GM21447 (cell line): ENCODE data around the gene ARMC8.

Source experiments
- ATAC-seq: cut with Tn5 transposase; IDR thresholded peaks from one replicate; pipeline ENCODE4 v1.9.1; 2021; ENCODE audit not compliant: unreplicated experiment

Gene ARMC8

DNA sequence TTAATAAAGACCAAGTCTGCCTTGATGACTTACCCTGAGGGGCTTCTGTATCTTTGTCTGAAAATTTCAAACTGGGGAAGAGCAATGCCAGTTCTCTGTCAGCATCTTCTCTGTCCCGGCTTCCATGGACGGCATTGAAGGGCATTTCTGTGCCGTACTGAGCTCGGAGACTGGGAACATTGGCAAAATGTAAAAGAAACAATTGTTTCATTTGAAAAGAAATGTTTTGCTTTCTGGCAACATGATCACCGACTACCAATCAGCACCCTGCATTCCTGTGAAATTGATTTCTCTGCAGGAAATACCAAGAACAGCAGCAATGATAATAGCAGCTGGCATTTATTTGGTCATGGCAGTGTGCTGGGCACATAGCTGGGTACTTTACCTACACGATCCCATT lies 116.4 kb downstream of the ARMC8 start:
- no peak for ATAC-seq

DNA sequence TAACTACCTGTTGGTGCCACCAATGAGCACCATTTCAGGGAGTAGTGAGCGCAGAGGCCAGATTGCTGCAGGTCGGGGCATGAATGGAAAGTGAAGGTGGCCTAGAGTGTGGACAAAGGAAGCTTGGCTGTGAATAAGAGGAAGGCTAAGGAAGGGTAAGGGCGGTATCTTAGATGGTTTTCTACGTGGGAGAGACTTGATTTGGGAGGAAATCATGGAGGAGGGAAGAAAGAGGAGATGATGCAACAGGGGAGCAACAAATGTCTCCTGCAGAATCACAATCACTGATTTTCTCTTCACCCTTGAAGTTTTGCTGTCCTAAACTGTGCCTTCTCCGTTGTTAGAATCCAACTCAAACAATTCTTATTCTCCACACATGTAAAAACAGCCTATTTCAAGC lies 120.8 kb downstream of the ARMC8 start:
- ATAC-seq: no peak

GRCh38 chr3:138308783-138309182 lies 121.7 kb downstream of the ARMC8 start:
- ATAC-seq: no peak

GRCh38 chr3:138310494-138310893 lies 123.4 kb downstream of the ARMC8 start:
- no peak for ATAC-seq

DNA sequence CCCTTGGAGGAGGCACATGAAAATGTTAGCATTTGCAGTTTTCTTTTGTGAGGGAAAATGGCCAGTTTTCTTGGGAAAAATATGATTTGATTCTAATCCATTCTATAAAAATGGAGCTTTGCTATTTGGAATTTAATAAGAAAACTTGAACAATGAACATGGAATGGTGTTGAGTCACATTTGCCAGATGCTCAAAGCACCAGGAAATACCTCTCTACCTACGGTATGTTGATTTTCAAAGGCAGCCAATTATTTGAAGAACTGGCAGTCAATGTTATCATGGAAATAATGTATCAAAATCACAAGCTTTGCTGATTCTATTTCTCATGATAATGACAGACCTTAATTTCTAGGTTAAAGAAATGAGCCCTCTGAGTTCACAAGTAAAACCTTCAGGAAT lies 127.7 kb downstream of the ARMC8 start:
- no peak for ATAC-seq

DNA sequence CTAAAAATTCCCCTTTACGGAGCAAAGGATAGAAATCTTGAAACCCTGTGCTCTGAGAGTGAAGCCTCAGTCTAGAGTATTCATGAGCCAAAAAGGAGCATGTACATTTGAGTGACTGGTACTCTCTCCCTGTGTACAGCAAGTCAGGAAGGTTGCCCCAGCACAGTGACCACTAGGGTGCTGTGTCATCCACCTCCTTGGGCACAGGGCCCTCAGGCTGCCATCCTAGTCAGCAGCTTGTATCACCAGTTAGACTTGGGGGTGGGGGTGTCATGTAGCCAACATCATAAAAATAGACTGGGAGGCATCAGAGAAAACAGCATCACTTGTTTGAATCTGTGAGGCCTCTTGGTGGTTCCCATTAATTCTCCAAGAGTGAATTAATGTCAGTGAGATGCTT lies 130.6 kb downstream of the ARMC8 start:
- no peak for ATAC-seq

- no peak for ATAC-seq
These were observed 136.9 kb downstream of the ARMC8 start for GRCh38 chr3:138323971-138324370.

DNA sequence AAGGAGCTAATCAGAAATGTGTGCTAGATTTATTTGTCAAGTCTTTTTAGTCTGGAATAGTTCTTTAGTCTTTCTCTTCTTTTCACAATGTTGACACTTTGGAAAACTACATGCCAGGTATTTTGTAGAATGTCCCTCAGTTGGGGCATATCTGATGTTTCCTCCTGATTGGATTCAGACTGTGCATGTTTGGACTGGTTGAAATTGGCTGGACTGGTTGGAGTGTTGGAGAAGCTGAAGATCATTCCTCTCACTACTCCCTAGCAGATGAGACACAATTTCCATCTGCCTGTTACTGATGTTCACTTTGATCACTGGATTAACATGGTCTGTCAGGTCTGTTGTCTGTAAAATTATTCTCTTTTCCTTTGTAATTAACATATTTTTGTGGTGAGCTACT lies 138.9 kb downstream of the ARMC8 start:
- ATAC-seq: no peak

DNA sequence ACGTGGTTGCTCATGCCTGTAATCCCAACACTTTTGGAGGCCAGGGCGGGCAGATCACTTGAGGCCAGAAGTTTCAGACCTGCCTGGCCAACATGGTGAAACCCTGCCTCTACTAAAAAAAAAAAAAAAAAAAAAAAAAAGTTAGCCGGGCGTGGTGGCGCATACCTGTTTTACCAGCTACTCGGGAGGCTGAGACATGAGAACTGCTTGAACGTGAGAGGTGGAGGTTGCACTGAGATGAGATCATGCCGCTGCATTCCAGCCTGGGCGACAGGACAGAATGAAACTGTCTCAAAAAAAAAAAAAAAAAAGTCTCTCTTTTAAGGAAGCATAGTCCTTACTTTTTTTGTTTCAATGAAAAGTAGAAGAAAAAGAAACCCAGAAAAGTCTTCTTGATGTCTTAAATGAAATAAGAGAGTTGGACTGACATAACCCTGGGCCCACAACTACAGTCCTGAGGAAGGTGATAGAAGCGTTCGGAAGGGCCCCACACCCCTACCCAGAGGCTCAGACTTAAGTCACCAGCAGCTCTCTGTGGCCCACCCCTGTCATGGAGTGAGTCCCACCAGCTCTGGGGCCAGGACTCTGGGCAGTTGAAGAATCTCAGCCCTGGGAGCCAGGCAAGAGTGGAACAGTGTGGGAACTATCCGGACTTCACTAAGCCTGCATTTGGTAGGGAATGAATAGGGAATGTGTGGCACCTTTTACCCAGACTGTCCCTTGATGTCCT lies 139.9 kb downstream of the ARMC8 start:
- ATAC-seq: no peak

DNA sequence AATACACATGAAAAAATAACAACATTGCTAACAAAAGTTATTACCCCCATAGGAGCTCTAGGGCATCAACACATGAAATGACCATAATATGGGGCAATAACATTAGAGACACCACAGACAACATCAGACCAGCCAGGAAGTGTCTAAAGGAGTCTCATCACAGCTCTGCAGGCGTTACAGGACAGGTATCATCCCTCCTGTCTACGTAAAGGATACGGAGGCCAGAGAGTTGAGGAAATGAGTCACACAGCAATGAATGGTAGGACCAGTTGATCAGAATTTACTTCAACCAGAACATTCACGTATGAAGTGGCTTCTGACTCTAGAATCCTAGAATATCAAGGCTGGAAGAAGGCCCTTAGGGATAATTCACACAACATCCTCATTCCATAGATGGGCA lies 140.7 kb downstream of the ARMC8 start:
- no peak for ATAC-seq

DNA sequence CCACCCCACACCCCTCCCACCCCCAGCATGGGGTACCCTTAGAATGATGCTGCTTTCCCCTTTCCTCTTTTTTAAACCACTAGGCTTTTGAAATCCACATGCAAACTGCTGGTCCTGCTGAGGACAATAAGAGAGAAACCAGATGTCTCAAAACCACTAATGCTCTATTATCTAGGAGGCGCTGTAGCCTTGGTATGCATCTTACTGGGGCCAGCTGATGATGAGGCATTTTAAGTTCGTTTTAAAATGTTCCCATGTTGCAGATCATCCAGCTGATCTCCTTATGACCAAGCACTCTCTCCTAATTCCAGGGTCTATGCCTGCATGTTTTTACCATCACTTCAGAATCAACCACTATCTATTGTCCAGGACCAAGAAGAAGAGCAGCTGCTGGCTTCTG lies 141.2 kb downstream of the ARMC8 start:
- ATAC-seq: no peak

DNA sequence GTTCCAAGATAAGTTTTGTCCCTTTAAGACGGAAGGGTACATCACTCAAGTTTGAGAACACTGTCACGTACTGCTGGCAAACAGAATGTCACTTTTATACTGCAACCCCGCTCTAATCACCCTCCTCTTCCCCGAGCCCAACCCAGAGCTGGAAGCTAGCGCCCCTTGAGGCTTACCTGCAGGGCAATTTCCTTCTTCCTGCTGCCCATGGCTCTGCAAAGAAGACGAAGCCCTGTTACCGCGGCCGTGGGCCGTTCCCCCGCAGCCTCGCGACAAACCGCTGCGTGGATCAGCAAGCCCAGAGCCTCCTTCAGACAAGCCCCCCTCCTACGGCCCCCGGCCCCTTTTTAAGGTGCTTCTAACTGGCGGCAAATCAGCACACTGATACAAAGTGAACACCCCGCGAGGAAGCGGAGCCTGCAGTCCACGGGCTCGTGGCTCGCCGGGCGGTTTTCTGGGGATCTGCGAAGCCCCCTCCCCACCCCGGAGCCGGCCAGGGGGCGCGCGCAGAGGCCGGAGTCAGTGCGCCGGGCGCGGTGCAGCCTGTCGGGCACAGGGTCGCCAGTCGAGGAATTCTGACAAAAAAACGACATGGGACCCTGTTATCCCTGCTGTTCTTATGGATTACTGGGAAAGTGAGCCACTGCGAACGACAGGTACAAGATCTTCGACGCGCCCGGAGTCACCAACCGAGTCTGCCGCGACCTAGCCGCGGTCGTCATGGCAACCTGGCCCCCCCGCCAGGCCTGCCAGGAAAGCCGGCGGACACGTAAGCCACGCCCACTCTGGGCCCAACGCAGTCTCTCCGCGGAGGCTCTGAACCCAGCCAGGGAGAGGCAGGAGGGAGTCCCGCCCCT lies 142.3 kb downstream of the ARMC8 start, which contains the start of gene NME9:
NME9 (minus strand) TSS at position 725 of the 857 bp plus-strand sequence; CDS start at position 209, 516 bp downstream.
- ATAC-seq: peak; percentile 86

- ATAC-seq: no peak
These were observed 142.8 kb downstream of the ARMC8 start for GRCh38 chr3:138329984-138330293.

DNA sequence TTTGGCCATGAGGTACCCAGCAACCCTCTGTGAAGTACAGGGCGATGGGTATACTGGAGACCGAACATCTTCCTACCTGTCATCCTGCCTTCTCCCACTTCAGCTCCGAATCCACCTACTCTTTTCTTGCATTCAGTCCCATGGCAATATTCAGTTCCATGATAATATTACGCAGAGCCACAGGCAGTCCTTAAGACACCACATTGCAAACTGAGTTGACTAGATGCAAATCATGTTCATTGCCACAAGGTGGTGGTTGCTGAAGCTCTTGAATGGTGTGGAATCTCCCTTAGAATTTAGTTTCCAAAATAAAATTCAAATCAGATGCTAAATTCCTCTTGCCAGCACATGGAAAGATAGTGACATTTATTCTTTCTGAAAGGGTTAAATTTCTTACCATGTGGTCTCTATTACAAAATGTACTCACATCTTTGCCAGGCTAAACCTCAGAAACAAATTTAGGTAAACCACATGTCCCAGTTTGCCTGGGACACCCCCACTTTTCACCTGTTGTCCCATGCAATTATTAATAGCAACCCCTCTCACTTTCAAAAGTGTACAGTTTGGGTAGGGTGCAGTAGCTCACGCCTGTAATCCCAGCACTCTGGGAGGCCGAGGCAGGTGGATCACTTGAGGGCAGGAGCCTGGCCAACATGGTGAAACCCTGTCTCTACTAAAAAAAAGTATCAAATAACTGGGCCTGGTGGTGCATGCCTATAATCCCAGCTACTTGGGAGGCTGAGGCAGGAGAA lies 144.2 kb downstream of the ARMC8 start:
- ATAC-seq: no peak

- ATAC-seq: no peak
These were observed 145.5 kb downstream of the ARMC8 start for GRCh38 chr3:138332472-138333073.

DNA sequence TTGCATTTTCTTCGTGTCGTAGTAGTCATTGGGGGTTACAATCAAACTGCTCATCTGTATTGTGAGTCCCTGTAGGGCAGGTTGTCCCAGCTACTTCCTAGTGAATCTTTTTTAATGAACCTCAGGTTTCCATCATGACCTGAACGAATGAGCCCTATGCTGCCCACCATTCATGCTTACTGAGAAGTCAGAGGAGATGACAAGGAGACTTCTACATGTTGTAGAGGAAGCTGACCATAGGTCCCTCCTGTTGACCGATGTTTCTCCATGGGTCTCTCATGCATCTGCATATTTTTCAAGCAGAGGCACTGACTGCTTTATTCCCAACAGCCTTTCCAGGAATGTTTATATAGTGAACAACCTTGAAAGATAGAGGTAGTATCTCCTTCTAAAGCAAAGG lies 147.5 kb downstream of the ARMC8 start:
- no peak for ATAC-seq

- ATAC-seq: no peak
These were observed 149.4 kb downstream of the ARMC8 start for GRCh38 chr3:138336454-138336999.

DNA sequence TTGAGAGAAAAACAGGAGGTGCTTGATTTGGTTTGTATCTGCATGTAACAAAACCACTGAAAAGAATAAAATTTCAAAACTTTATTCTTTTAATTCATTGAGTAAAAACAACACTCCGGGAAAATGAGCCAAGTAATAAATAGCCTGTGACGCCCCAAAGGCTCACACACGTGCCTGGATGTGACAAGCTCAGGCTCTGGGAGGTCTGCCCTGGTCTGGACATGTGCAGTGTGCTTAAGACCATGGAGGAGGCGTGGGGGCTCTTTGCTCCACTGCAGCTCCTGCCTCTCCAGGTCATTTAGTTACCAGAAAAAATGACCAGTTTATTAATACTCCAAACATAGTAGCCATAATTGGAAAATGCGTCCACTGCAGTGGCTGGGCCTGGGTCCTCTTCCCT lies 151.1 kb downstream of the ARMC8 start:
- no peak for ATAC-seq

DNA sequence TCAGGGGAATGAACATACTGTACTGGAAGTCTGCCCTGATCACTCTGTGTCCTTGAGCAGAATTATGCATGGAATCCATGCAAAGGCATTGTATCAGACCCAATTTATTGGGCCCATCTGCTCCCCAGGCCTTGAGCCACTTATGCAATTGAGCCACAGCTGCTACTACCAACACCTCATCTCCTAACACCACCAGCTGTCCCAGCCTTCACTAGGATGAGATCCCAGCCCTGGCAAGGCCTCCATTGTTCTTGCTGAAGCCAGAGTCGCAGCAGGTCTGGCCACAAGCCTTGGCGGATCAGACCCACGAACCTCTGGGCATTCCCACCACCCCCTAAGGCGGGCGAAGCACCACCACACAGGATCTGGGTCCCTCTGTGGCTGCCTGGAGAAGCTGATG lies 151.7 kb downstream of the ARMC8 start:
- ATAC-seq: no peak

DNA sequence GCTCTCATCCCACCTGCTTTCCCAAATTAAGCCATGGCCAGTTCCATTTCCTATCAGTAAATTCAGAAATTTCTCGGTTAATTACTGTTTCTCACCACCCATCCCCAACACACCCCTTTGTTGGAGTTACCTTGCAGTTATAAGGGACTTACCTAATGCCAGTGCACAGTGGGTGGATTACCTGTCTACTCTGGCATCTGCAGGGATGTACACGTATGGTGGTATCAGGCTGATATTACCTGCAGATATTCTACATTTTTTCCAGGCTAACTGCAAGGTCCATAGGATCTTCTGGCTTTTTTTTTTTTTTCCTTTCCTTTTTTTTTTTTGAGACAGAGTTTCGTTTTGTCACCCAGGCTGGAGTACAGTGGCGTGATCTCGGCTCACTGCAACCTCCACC lies 153.4 kb downstream of the ARMC8 start:
- no peak for ATAC-seq

DNA sequence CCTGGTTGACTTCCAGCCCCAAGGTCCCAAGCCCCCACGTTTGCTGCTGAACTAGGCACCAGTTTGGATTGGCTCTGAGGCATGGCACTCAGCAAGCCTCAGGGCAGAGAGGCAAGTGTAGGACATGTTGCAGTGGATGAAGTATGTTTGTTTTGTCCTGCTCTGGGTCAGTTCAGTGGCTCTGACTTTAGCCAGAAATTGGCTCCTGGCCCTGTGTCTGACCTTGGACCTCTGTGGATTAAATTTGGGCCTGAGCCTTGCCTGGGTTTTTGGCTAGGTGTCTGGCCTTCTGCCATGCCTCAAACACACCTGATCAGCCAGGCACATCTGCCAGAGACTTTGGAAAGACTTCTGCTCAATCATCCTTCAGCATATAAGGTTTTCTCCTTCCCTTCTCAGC lies 157.7 kb downstream of the ARMC8 start:
- no peak for ATAC-seq
